GM21737 (cell line): ENCODE measurements around the gene RASAL3.

Source experiments
- ATAC-seq: cut with Tn5 transposase; IDR thresholded peaks from one replicate; pipeline ENCODE4 v1.9.1; 2021; ENCODE audit warnings: mild to moderate bottlenecking, moderate library complexity; ENCODE audit not compliant: unreplicated experiment

Gene RASAL3

DNA sequence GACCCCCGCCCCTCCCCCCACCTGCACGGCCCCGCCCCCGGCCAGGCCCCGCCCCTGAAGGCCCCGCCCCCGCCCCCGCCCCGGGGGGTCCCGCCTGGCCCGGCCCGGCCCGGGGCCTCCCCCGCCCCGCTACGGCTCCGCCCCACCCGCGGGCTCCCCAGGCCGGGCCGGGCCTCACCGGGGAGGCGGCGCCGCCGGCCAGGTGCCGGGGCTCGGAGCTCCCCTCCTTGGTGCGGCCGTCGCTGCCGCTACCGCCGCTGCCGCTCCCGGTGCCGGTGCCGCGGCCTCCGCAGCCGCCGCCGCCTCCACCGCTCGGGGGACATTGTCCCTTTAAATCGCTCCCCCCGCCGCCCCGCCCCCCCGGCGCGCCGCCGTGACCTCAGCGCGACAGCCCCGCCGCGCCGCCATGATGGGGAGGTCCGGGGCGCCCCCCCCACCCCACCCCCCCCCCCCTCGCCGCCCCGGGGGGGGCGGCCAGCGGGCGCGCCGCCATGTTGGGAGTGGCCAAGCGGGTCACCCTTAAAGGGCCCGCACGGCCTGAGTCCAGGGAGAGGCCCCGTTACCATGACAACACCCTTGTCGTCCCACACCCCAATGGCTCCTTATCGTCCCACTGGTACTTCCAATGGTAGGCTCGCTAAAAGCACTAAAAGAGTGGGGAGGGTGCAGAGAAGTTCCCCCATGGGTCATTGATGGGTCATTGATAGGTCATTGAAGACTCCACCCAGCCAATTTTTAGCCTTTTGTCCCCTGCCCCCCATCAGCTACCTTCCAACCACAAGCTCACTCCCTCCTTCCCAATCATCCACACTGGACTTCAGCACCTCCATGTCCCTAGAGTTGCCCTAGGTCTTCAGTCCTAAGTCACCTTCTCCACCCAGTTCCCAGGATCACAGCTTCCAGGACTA is 14.5 kb downstream of the RASAL3 start, which contains the start of gene WIZ:
WIZ (minus strand) TSS at position 337 of the 908 bp plus-strand sequence. CDS start 1,649 bp downstream, outside the sequence.
- peak; percentile 46 for ATAC-seq

DNA sequence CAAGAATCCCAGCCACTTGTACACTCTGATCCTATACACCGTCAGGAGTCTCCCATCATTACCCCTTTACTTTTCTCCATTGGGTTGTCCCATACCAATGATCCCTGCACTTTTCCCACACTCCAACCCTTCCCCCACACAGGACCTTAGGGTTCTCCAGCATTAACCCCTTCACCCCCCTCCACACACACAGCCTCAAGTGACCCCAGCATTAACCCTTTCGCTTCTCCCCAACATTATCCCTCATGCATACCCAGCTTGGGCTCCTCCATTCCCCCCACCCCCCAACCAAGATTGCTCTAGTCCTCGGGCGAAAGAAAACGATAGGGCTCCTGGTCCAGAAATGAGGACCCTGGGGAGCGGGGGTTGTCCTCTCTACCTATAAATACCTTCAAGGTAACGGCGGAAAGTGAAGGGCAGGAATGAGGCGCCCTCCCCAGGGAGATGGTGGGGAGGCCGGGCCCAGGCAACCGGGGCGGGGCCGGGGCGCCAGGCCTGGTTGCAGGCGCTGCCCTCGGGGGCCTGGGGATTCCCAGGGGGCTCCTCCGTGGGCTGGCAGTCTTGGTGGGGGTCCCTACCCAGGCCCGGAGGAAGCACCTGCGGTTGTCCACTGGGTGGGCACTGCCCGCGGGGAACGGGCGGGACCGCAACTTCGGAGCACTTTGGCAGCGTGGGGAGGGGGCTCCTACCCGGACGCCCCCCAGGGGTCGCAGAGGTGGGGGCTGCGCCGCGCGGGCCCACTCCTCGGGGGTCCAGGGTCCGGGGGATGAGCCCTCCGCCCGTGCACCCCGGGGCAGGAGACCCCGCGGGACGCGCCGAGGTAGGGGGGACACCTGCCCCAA is 15.3 kb downstream of the RASAL3 start:
- ATAC-seq: peak; percentile 11

DNA sequence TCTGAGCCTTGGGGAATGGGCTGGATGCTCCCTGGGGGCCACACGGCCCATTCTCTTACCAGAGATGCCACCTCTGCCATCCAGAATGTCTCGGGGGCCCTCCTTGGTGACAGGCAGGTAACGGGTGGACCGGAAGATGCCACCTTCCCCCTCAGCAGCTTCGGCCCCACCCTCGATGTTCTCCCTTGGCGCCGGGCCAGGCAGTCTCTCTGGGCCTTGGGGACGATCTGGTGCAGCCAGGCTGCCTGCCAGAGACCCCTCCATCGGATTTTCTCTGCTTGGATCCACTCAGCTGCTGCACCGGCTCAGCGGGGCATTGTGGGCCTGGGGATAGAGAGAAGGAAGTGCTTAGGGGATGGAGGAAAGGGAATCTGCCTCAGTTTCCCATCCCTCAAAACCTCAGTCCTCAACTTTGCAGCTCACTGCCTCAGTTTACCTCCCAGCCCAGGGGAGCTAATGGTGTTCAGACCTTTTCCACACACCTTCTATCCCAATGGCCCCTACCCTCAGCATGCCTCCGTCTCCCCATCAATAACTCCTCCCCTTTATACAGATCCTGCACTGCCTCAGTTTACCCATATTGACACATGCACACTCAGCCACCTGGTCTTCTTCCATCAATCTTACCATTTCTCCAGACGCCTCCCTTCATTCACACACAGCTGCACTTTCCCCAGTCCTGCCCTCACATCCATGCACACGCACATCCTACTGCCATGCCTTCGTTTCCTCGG is 16.1 kb downstream of the RASAL3 start:
- no peak for ATAC-seq

DNA sequence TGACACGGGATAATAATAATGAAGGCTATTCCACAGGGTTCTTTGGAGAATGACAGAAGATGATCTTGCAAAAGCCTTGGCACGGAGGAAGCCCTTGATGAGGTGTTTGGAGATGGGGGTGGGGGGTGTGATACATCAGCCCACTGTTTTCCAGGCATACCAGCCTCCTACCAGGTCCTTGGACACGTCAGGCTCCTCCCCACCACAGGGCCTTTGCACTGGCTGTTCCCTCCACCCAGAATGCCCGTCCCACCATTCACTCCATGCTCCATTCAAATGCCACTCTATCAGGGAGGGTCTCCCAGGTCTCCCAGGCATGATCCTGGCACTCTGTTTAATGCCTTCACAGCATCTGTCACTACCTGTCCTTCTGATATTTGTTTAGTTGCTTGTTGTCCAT is 17.3 kb downstream of the RASAL3 start:
- no peak for ATAC-seq

DNA sequence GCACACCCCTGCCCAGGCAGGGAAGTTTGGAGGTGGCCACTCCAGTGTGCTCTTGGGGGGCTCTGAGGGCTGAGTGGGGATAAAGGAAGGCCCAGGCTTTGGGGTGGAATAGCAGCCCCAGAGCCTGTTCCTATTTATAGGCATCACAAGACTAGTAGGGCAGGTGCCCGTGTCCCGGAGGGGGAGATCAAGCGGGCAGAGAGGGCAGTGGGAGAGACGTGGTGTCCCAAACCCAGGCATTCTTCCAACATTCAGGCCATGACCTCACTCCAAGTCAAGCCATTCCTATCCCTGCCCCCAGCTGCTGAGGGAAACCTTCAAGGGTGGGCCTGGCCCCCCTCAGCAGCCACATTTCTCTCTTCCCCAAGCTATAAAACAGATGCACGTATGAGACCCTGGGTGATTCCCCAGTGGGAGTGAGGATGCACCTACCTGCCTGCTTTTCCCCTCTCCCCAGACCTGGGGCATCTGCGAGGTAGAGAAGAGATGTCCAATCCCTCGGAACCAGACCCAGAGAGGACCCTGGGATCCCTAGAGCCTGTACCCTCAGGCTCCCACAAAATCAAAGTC is 18.5 kb downstream of the RASAL3 start:
- ATAC-seq: no peak

DNA sequence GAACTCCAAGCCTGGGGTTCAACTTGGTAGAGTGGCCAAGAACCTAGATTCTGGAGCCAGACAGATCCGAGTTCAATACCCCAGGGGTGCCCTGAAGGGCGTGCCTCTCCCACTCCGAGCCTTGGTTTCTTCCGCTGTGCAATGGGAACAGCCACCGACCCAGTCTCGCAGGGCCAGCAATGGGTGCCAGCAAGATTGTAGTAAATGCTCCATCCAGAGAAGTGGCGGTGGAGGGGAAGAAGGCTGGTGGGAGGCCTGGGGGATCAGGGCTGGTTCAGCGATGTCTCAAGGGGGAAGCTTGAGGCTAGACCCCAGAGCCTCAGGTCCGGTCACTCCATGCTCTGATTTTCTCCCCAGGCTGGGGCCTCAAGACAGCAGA is 19.1 kb downstream of the RASAL3 start:
- no peak for ATAC-seq

DNA sequence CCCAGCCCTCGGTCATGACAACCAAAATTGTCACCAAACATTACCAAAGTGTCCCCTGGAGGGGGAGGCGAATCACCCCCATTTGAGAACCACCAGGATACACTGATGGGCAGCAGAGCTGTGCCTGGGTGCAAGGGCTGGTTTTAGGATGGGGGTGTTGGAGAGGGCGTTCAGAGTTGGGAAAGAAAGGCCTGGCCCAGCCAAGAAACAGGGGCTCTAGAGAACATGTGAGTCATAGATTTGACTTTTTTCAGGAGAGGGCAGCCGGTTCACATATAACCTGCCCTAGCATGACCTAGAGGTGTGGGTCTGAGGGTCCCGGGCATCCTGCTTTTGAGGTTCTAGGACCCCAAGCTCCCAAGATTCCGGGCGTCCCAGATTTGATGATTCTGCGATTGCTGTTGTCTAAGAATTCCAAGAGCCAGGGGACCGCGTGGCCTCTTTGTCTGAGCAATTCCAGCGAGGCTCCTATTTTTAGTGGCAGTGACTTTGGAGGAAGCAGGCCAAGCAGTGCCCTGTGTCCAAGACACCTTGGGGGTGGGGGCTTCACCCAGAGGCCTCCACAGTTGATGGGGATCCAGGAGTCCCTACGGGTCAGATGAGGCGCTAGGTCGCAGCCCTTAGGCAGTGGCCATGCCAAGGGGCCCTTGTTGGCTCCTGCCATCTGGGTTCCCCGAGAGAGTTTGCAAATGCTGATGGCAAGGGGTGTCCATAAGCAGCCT is 19.7 kb downstream of the RASAL3 start:
- no peak for ATAC-seq

DNA sequence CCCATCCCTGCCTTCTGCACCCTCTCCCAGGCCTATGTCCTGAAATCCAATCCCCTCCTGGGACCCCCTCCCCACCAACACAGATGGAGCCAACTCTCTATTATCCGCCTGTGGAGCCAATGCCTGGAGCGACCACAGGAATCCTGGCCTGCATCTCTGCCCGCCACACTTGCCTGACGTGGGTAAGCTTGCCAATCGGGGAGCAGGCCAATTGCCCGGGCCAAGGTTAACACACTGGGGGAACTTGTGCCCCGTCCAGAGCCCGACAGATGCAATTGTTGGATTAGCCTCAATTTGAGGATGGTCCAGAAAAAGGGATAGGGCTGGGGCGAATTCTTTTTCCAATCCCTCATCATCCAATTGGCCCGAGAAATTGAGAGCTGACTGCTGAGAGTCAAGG is 20.5 kb downstream of the RASAL3 start:
- no peak for ATAC-seq

DNA sequence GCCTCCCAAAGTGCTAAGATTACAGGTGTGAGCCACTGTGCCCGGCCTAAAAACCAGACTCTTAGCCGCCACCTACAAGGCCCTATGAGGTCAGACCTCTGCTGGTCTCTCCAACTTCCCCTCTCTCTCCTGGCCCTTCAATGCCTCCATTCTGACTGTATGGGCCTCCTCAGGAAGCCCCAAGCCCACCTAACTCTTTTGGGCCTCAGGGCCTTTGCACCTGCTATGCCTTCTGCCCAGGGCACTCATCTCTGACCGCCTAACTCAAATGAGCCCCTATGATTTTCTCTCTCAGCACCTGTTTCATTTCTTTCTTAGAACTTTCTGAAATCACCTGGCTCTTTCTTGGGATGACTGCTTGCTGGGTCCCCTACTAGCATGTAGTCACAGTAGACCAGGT is 21.0 kb downstream of the RASAL3 start:
- no peak for ATAC-seq

DNA sequence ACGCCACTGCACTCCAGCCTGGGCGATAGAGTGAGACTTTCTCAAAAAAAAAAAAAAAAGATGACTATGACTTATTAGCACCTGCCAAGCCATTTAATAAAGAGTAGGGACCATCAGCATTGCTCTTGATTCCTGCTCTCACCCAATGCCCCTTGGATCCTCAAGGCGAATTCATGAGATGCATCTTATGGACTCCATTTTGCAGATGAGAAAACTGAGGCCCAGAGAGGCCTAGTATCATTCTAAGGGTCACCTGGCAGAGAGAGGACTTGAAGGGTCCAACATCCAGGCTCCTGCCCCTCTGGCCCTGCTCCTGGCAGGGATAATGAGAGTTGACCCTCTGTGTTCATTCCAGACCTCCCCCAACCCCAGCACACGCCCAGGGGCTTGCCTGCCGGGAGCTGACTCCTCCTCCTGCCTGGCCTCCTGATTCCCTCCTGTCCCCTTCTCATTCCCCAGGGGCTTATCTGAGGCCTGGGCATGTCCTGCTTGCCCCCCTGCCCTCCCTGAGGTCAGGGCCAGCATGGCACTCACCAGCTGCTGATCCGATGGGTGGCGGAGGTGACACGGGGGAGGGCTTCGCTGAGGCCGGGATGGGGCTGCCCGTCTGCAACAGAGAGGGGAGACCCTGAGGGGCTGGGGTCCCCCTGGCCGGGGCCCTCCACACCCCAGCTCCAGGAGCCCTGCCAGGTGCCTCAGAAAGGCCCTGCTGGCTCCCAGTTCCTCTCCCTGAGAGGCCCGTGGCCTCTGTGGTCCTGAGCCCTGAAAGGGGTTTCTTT is 22.0 kb downstream of the RASAL3 start:
- ATAC-seq: no peak

DNA sequence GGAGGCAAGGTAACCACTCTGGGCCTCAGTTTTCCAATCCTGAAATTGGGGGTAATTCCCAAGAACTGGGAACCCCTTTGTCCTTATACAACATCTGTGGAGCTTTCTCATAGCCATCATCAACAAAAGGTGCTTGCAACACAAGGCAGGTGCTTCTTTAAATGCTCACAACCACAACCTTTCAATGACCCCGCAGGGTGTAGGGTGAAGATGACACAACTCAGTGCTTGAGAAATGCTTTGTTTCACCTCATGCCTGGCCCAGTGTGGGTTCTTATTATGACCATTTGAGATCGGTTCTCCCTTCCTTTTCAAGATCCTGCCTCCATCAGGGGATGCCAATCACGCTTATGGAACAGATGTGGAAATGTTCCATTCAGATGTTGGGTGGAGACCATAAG is 23.0 kb downstream of the RASAL3 start:
- no peak for ATAC-seq

DNA sequence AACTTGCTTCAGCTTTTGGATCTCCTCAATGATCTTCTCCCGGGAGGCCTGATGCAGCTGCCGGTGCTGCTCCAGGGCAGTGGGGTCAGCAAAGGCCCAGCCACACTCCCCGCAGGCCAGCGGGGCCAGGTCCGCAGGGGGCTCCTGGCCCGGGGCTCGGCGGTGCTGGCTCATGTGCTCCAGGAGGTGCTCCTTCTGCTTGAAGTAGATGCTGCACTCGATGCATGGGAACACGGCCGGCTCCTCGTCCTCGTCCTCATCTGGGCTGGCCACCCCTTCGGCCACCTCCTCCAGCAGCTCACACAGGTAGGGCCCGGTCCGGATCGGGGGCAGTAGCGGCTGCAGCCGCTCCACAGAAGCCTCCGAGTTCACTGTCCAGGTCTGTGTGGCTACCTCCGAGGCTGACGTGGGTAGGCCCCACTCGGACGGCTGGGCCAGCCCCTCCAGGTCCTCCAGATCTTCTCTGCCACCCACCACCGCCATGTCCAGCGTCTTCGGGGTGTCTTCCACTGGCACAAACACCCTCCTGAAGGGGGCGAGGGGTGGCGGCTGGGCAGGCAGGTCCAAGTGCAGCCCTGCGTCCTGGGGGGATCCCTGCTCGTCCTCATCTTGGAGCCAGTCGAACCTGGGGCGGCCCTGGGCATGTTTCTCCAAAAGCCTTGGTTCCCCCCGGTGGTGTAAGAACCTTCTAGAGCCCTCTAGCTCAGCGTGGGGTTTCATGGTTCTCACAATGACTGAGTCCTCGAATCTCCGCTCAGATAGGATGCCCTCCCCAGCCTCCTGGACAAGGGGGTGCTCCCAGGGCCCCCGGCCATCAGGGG is 24.3 kb downstream of the RASAL3 start:
- no peak for ATAC-seq

DNA sequence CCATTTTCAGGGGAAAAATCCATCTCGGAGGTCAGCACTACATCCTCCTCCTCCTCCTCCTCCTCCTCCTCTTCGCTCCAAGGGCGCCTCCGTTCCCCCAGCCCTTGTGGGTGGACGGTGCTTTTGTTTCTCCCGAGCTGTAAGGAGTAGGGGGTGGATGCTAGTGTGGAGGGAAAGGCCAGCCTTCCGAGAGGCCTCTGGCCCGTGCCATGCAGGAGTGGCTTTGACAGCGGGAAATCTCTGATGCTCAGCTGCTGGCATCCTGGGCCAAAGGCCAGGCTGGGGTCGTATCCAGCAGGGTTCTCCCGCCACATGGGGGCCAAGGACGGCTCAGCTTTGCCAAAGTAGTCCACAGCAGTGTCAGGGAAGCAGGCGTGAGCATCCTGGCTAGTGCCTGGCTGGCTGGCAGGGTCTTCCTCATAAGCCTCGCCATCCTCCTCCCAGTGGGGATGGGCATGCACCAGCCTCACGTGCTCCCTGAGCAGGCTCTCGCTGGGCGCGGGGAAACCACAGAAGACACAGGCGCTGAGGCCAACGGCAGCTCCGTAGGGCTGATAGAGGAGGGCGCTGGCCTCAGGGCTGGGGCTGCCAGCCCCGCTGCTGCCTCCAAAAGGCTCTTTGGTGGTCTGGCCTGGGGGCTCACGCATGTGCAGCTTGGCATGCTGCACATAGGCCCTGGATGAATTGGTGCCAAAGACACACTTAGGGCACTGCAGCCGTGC is 25.1 kb downstream of the RASAL3 start:
- ATAC-seq: no peak

DNA sequence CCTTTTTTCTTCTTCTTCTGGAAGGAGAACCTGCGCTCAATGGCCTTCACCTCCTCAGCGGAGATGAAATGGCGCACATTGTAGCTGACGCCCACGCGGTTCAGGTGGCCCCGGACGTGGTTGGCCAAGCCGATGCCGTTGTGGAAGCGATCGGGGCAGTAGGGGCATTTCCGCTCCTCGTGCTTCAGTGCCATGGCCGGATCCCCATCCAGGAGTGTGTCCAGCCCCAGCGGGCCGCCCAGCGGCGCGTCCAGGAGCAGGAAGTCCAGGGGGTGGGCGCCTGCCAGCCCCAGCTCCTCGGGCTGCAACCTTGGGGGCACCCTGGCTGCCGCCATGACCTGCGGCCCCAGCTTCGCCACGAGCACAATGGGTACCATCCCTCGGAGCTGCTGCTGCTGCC is 25.8 kb downstream of the RASAL3 start:
- ATAC-seq: no peak

DNA sequence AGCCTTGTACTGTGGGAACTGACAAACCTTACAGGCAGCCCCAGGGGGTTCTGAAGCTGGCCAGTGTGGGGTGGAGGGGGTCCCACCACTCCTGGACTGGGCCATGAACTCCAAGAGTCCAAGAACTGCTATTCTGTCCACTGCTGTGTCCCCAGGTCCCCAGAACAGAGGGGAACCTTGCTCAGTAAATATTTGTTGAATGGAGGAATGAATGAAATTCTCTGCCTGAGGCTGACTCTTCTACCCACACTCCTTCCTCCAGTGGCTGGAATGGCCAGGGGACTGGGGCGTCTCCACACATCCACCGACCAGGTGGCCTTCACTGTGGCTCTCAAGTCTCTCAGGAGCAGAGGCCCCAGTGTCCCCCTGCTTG is 26.2 kb downstream of the RASAL3 start:
- ATAC-seq: no peak

DNA sequence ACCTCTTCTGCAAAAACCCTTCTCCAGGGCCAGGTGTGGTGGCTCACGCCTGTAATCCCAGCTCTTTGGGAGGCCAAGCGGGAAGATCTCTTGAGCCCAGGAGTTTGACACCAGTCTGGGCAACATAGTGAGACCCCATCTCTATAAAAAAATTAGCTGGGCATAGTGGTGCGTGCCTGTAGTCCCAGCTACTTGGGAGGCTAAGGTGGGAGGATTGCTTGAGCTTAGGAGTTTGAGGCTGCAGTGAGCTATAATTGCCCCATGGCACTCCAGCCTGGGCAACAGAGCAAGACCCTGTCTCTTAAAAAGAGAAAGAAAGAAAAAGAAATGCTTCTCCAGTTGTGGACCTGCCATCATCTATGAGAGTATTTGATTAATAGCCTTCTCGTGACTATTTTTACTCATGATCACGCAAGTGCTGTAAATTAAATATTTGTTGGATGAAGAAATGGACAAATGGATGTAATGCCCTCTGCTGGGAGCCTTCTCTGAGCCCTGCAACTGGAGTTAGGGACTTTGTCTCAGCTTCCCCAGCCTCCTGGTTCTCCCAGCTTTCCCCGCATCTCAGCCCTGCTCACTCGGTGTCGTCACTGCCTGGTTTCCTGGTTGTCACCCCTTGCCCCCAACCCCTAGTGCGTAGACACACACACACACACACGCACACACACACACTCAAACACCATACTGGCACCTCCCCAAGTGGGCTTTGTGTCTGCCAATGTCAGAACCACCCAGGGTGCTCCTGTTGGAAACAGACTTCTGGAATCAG is 26.8 kb downstream of the RASAL3 start:
- ATAC-seq: no peak

DNA sequence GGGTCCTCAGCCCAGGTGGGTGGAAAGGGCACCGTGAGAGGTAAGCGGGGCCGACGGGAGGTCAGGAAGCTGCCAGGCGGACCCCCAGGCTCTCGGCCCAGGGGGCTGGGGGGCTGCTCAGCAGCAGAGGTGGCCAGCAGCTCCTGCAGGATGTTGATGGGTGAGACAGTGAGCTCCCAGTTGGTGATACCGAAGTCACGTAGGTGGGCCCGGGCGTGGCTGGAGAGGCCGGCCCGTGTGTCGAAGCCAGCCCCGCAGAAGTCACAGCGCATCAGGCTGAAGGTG is 27.6 kb downstream of the RASAL3 start:
- ATAC-seq: no peak
